NCI-H1930 (cell line): Measurements from ENCODE around the gene NT5C.

Experiments used
- DNase-seq, 2 experiments: peaks; one replicate each; lab custom pipeline; 2025; lab: John Stamatoyannopoulos, UW

Gene NT5C

GRCh38 chr17:75091855-75092327 lies 39.7 kb downstream of the NT5C start:
- DNase-seq = no peak

- DNase-seq = no peak
Measured at GRCh38 chr17:75090871-75091854, 40.4 kb downstream of the NT5C start.

- DNase-seq = no peak
Measured at GRCh38 chr17:75088465-75089417, 42.8 kb downstream of the NT5C start.

GRCh38 chr17:75087558-75088453 lies 43.7 kb downstream of the NT5C start, which contains the start of gene SLC16A5:
Gene SLC16A5 (plus strand): TSS chr17:75087954. CDS start chr17:75093637, 5,683 bp downstream.
- no peak for DNase-seq

- DNase-seq = no peak
Measured at GRCh38 chr17:75087182-75087557, 44.4 kb downstream of the NT5C start.

- DNase-seq = no peak
Measured at GRCh38 chr17:75086496-75087181, 44.9 kb downstream of the NT5C start.

- no peak for DNase-seq
Measured at GRCh38 chr17:75084039-75084660, 47.4 kb downstream of the NT5C start.

GRCh38 chr17:75082683-75083082 lies 48.9 kb downstream of the NT5C start:
- no peak for DNase-seq

- no peak for DNase-seq
Measured at GRCh38 chr17:75081611-75082540, 49.7 kb downstream of the NT5C start.
